ENCODE measurements around the gene PIEZO2. TPM values are rescaled to one million over a fixed set of nuclear protein-coding genes. Genes with fewer than 3 reads are reported as not detected.

PIEZO2 gene
- total RNA-seq, 1 donor from 2014 or later, result 20.4 TPM

GRCh38 chr18:10896851-10897250 is 252.5 kb downstream of the PIEZO2 start:
- ATAC-seq, result no peak
- H3K4me3 ChIP-seq, result no peak overlapping the region
- intact Hi-C loops (cut with DNase I), result no loop called here
- DNase-seq, result no peak
- H3K27ac ChIP-seq, result no peak overlapping the region
- no peaks in the 10 kb centered on the region for H3K9me3 ChIP-seq
- no peaks in the 10 kb centered on the region for H3K36me3 ChIP-seq
- H3K4me1 ChIP-seq, result no peaks in the 10 kb centered on the region
- no peaks in the 10 kb centered on the region for H3K27me3 ChIP-seq
- TF ChIP-seq, protein P1, sequence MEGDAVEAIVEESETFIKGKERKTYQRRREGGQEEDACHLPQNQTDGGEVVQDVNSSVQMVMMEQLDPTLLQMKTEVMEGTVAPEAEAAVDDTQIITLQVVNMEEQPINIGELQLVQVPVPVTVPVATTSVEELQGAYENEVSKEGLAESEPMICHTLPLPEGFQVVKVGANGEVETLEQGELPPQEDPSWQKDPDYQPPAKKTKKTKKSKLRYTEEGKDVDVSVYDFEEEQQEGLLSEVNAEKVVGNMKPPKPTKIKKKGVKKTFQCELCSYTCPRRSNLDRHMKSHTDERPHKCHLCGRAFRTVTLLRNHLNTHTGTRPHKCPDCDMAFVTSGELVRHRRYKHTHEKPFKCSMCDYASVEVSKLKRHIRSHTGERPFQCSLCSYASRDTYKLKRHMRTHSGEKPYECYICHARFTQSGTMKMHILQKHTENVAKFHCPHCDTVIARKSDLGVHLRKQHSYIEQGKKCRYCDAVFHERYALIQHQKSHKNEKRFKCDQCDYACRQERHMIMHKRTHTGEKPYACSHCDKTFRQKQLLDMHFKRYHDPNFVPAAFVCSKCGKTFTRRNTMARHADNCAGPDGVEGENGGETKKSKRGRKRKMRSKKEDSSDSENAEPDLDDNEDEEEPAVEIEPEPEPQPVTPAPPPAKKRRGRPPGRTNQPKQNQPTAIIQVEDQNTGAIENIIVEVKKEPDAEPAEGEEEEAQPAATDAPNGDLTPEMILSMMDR (IDR thresholded peaks at IDR 0.05), result no peak

- TF ChIP-seq, protein P1 (IDR thresholded peaks at IDR 0.05), result no peak
- Histone ChIP-seq H3K9me3 (no peaks in the 10 kb centered on the region), H3K4me1 (no peaks in the 10 kb centered on the region), H3K4me3 (no peak overlapping the region), H3K27ac (no peak overlapping the region), H3K27me3 (no peaks in the 10 kb centered on the region), H3K36me3 (no peaks in the 10 kb centered on the region)
- no peak for DNase-seq
- ATAC-seq, result no peak
- intact Hi-C loops (cut with DNase I), result no loop called here
Observed at GRCh38 chr18:10895976-10896375, 253.4 kb downstream of the PIEZO2 start.

GRCh38 chr18:10894501-10894900 is 254.9 kb downstream of the PIEZO2 start:
- no peak overlapping the region for H3K27ac ChIP-seq
- H3K27me3 ChIP-seq, result no peaks in the 10 kb centered on the region
- H3K4me3 ChIP-seq, result no peak overlapping the region
- no peaks in the 10 kb centered on the region for H3K36me3 ChIP-seq
- no peaks in the 10 kb centered on the region for H3K4me1 ChIP-seq
- intact Hi-C loops (cut with DNase I), result no loop called here
- TF ChIP-seq, protein P1 (IDR thresholded peaks at IDR 0.05), result no peak
- H3K9me3 ChIP-seq, result no peaks in the 10 kb centered on the region
- DNase-seq (no peak), ATAC-seq (no peak)

GRCh38 chr18:10893761-10894160 is 255.6 kb downstream of the PIEZO2 start:
- intact Hi-C loops (cut with DNase I), result no loop called here
- no peak for ATAC-seq
- DNase-seq, result no peak
- no peak overlapping the region for H3K27ac ChIP-seq
- H3K36me3 ChIP-seq, result no peaks in the 10 kb centered on the region
- no peaks in the 10 kb centered on the region for H3K9me3 ChIP-seq
- H3K4me3 ChIP-seq, result no peak overlapping the region
- H3K27me3 ChIP-seq, result no peaks in the 10 kb centered on the region
- TF ChIP-seq, protein P1 (IDR thresholded peaks at IDR 0.05), result no peak
- no peaks in the 10 kb centered on the region for H3K4me1 ChIP-seq

DNA sequence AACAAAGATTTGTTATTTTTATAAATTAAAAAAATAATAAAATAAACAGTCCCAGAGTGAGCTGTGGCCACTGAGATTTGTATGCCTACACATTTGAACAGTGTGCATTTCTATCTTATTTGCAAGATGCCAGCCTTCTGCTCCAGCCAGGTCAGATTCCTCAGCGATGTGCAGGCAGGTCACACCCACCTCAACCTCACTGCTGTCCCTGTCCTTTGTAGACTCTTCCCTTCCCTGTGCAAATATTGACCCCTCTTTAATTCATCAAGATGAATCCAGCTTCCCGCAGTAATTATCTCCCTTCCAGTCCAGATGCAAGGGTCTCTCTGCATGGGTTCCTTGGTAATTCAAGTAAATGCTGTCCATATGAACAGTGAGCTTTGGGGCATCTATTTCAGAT is 256.2 kb downstream of the PIEZO2 start:
- no peak for DNase-seq
- H3K36me3 ChIP-seq, result no peaks in the 10 kb centered on the region
- H3K4me3 ChIP-seq, result no peak overlapping the region
- no peaks in the 10 kb centered on the region for H3K4me1 ChIP-seq
- TF ChIP-seq, protein P1 (IDR thresholded peaks at IDR 0.05), result no peak
- H3K27ac ChIP-seq, result no peak overlapping the region
- no peaks in the 10 kb centered on the region for H3K9me3 ChIP-seq
- no peaks in the 10 kb centered on the region for H3K27me3 ChIP-seq
- intact Hi-C loops (cut with DNase I), result no loop called here
- no peak for ATAC-seq

GRCh38 chr18:10892786-10893185 is 256.6 kb downstream of the PIEZO2 start:
- intact Hi-C loops (cut with DNase I), result no loop called here
- H3K4me3 ChIP-seq, result no peak overlapping the region
- no peaks in the 10 kb centered on the region for H3K4me1 ChIP-seq
- no peaks in the 10 kb centered on the region for H3K27me3 ChIP-seq
- H3K9me3 ChIP-seq, result no peaks in the 10 kb centered on the region
- H3K27ac ChIP-seq, result no peak overlapping the region
- H3K36me3 ChIP-seq, result no peaks in the 10 kb centered on the region
- DNase-seq (no peak), ATAC-seq (no peak)
- TF ChIP-seq, protein P1 (IDR thresholded peaks at IDR 0.05), result no peak

Data from upper lobe of right lung (tissue), 1 donor.